ENCODE data around the gene INCENP. TPM values are rescaled to one million over a fixed set of nuclear protein-coding genes. Genes with fewer than 3 reads are reported as not detected.

INCENP gene
- total and polyA plus RNA-seq, 2 experiments from 2014 or later, result 35.6 to 131 TPM

GRCh38 chr11:62169448-62169847 lies 45.6 kb downstream of the INCENP start:
- ATAC-seq (no peak), DNase-seq (ENCODE audit: low spot score) (no peak)
- H3K9me2 ChIP-seq (ENCODE audit: insufficient read depth), result no peaks in the 10 kb centered on the region
- no peak overlapping the region for H3K4me2 ChIP-seq
- H2AFZ ChIP-seq, result no peak overlapping the region
- no peaks in the 10 kb centered on the region for H3K27me3 ChIP-seq (ENCODE audit: insufficient read depth)
- H3K27me3 Mint-ChIP-seq (ENCODE audit: insufficient read depth, low read depth, poor library complexity), result peaks cover 5% of the 10 kb centered on the region
- no peak overlapping the region for H3K27ac ChIP-seq (ENCODE audit: low read depth)
- H3F3A ChIP-seq (replicated peaks; ENCODE audit: low read depth), result no peaks in the 10 kb centered on the region
- no peaks in the 10 kb centered on the region for H3K9me3 Mint-ChIP-seq
- no peak overlapping the region for H3K4me3 ChIP-seq
- no peaks in the 10 kb centered on the region for H3K4me1 ChIP-seq (ENCODE audit: insufficient read depth)
- no peaks in the 10 kb centered on the region for H3K79me2 ChIP-seq (replicated peaks; ENCODE audit: insufficient read depth)
- H3K27ac Mint-ChIP-seq, result no peak overlapping the region
- TF ChIP-seq NANOG (IDR thresholded peaks at IDR 0.05; ENCODE audit: borderline replicate concordance) (no peak), REST (IDR thresholded peaks at IDR 0.05; ENCODE audit: unreplicated experiment) (no peak), CTCF (conservative IDR thresholded peaks at IDR 0.05; ENCODE audit: low read depth in 2 of 2) (no peak), ZNF331 (CRISPR knock-in tag; IDR thresholded peaks at IDR 0.05; ENCODE audit: low read depth) (no peak), CREB1 (CRISPR knock-in tag; IDR thresholded peaks at IDR 0.05; ENCODE audit: low read depth) (no peak), STAT1 (IDR thresholded peaks at IDR 0.05; ENCODE audit: unreplicated experiment) (no peak), JUNB (IDR thresholded peaks at IDR 0.05; ENCODE audit: unreplicated experiment) (no peak), POLR2AphosphoS5 (IDR thresholded peaks at IDR 0.05; ENCODE audit: low read depth) (no peak), EZH2 (IDR thresholded peaks at IDR 0.05; ENCODE audit: low read depth, unreplicated experiment) (no peak), ZNF462 (CRISPR knock-in tag; IDR thresholded peaks at IDR 0.05) (no peak), ZNF114 (CRISPR knock-in tag; IDR thresholded peaks at IDR 0.05) (no peak), ETS1 (IDR thresholded peaks at IDR 0.05) (no peak), EZH2phosphoT487 (IDR thresholded peaks at IDR 0.05; ENCODE audit: unreplicated experiment) (no peak)
- H3K36me3 Mint-ChIP-seq (ENCODE audit: low read depth), result no peaks in the 10 kb centered on the region
- H4K20me1 ChIP-seq (replicated peaks; ENCODE audit: insufficient read depth), result no peaks in the 10 kb centered on the region
- no peaks in the 10 kb centered on the region for H3K36me3 ChIP-seq (ENCODE audit: insufficient read depth)
- H3K4me3 Mint-ChIP-seq, result no peak overlapping the region
- H3K4me1 Mint-ChIP-seq, result peaks cover 2% of the 10 kb centered on the region; the same call in 1 of the 3 replicates

Measured in GM23338 (cell line).